Cerebellar nuclear complex (tissue), 1 donor: Measurements from ENCODE around the gene TNRC18.
"Not testable (repeated sequence)": the region's sequence is repeated elsewhere in the genome, so short reads cannot be mapped to it uniquely, and the experiment has no call there.

Source experiments
- DNase-seq, 2 experiments: peaks; one replicate each; lab custom pipeline; 2025; lab: John Stamatoyannopoulos, UW

The TNRC18 gene

GRCh38 chr7:5267829-5268228 is 155.8 kb downstream of the TNRC18 start:
- not testable (repeated sequence) for DNase-seq

DNA sequence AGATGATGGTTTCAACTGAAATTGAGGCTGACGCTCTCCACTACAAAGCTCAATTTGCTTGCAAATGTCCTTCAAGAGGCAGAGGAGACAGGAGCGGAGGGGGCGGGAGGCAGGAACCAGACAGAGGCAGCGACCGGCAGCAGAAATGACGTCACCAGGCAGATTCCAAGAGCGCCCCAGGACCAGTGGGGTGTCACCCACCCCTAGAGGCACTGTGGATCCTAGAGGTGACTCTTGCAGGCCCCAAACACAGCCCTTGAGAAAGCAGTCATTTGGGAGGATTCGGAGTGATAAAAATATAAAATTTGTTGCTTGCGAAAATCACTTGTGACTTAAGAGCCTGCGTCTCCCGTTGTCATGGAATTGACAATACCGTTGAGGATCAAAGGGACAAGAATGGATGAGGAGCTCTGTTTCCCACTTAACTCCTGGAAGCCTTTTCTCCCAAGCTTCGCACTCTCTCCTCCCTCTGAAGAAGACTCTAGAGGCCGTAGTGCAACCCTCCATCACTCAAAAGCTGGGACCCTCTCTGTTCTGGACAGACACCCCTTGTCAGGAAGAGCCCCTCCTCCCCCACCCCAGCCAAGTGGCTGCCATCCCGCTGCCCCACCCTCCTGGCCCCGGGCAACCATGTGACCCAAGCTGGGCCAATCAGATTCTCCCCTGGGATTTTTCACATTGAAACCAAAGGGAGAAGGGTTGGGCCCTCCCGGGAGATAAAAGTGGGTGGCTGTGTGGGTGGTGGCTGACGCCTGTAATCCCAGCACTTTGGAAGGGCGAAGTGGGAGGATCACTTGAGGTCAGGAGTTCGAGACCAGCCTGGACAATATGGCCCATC is 157.2 kb downstream of the TNRC18 start:
- DNase-seq, result no peak

- DNase-seq, result no peak
Observed at GRCh38 chr7:5265320-5266190, 158.1 kb downstream of the TNRC18 start.

DNA sequence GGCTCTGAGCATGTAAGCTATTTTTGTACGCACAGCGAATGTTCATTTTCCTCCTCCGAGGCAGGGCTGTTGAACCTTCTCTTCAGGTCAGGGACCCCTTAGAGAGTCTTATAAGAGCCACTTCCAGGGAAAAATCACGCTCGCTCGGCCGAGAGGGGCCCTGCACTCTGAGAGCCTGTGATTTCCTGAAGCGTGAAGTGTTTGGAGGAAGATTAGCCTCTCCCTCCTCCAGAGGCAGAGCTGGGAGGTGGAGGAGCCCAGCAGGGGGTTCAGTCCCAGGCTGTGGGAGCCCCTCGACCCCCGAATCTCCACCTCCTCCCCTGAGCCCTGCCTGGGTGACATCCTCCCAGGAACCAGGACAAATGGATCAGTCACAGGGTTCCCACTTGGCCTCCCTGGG is 160.6 kb downstream of the TNRC18 start:
- DNase-seq, result not testable (repeated sequence)

- not testable (repeated sequence) for DNase-seq
Observed at GRCh38 chr7:5260530-5261068, 163.0 kb downstream of the TNRC18 start.
